Measurements from ENCODE around the gene HCST.
A peak's percentile ranks its signal among the peaks of the same experiment; 100 is the strongest.

Gene HCST

GRCh38 chr19:35932291-35932936 is 30.1 kb downstream of the HCST start:
- no peak for ATAC-seq
- TF ChIP-seq TOX (CRISPR knock-in tag; IDR thresholded peaks at IDR 0.05; ENCODE audit: borderline replicate concordance) (no peak), ISL1 (CRISPR knock-in tag; IDR thresholded peaks at IDR 0.05) (no peak), TSHZ2 (CRISPR knock-in tag; IDR thresholded peaks at IDR 0.05) (no peak), PATZ1 (CRISPR knock-in tag; IDR thresholded peaks at IDR 0.05; ENCODE audit: borderline replicate concordance) (no peak), PPARA (CRISPR knock-in tag; IDR thresholded peaks at IDR 0.05; ENCODE audit: borderline replicate concordance) (no peak), POU6F1 (CRISPR knock-in tag; IDR thresholded peaks at IDR 0.05; ENCODE audit: borderline replicate concordance, low read depth) (no peak), BACH2 (CRISPR knock-in tag; IDR thresholded peaks at IDR 0.05; ENCODE audit: borderline replicate concordance) (no peak), ZNF70 (CRISPR knock-in tag; IDR thresholded peaks at IDR 0.05) (no peak), ESRRG (CRISPR knock-in tag; IDR thresholded peaks at IDR 0.05) (no peak), SNAI2 (CRISPR knock-in tag; IDR thresholded peaks at IDR 0.05) (no peak), CSRNP3 (CRISPR knock-in tag; IDR thresholded peaks at IDR 0.05) (no peak), TCF4 (CRISPR knock-in tag; IDR thresholded peaks at IDR 0.05; ENCODE audit: borderline replicate concordance) (no peak)

GRCh38 chr19:35935911-35936737 is 33.8 kb downstream of the HCST start, which contains the start of gene LRFN3:
LRFN3 (plus strand) TSS chr19:35936374; CDS start chr19:35939426, 3,052 bp downstream.
- TF ChIP-seq RARB (CRISPR knock-in tag; IDR thresholded peaks at IDR 0.05) (no peak), SNAI2 (CRISPR knock-in tag; IDR thresholded peaks at IDR 0.05) (no peak), BACH2 (CRISPR knock-in tag; IDR thresholded peaks at IDR 0.05; ENCODE audit: borderline replicate concordance) (no peak), ZFP3 (CRISPR knock-in tag; IDR thresholded peaks at IDR 0.05) (no peak), GLIS3 (CRISPR knock-in tag; IDR thresholded peaks at IDR 0.05) (no peak), ISL1 (CRISPR knock-in tag; IDR thresholded peaks at IDR 0.05) (no peak), TCF4 (CRISPR knock-in tag; IDR thresholded peaks at IDR 0.05; ENCODE audit: borderline replicate concordance) (no peak), ZFP30 (CRISPR knock-in tag; IDR thresholded peaks at IDR 0.05) (no peak)
- peak; percentile 56 for ATAC-seq

- TF ChIP-seq ZNF565 (CRISPR knock-in tag; conservative IDR thresholded peaks at IDR 0.05; ENCODE audit: low read depth): no peak
- no peak for TF ChIP-seq CREB5 (CRISPR knock-in tag; IDR thresholded peaks at IDR 0.05; ENCODE audit: low read depth)
- no peak for TF ChIP-seq CSDC2 (CRISPR knock-in tag; IDR thresholded peaks at IDR 0.05)
- no peak for TF ChIP-seq PATZ1 (CRISPR knock-in tag; IDR thresholded peaks at IDR 0.05; ENCODE audit: borderline replicate concordance)
- no peak for TF ChIP-seq ZFP3 (CRISPR knock-in tag; IDR thresholded peaks at IDR 0.05)
- TF ChIP-seq ZC3H10 (CRISPR knock-in tag; IDR thresholded peaks at IDR 0.05): no peak
- ATAC-seq: no peak
Observed at GRCh38 chr19:35936738-35937268, 34.5 kb downstream of the HCST start.
